Liver (tissue), 9 donors: ENCODE results near the gene KIAA1143. TPM values are rescaled to one million over a fixed set of nuclear protein-coding genes. Genes with fewer than 3 reads are reported as not detected.

Experiments
- DNase-seq: peaks from one replicate; pipeline ENCODE4 v3.0.0-alpha.2; 2017; ENCODE audit warnings: low spot score
- H3K27ac ChIP-seq, 2 donors: one replicate each; pipeline ENCODE4 v1.7.0; 2013; ENCODE audit warnings: inconsistent platforms in 2 of 2, low read length in 2 of 2, control low read depth in 1 of 2, low read depth in 1 of 2, mild to moderate bottlenecking in 1 of 2
- H3K27me3 ChIP-seq, 4 donors: one replicate each; pipeline versions ENCODE4 v1.6.1 to v1.7.0; 2013; ENCODE audit warnings: low read length in 3 of 4, inconsistent platforms in 1 of 4, mild to moderate bottlenecking in 1 of 4, moderate library complexity in 1 of 4; ENCODE audit not compliant: control insufficient read depth in 4 of 4, insufficient read depth in 4 of 4
- H3K36me3 ChIP-seq, 4 donors: one replicate each; pipeline versions ENCODE4 v1.6.1 to v1.7.0; 2013; ENCODE audit warnings: low read length in 3 of 4, mild to moderate bottlenecking in 3 of 4, low read depth in 1 of 4, moderate library complexity in 1 of 4; ENCODE audit not compliant: control insufficient read depth in 4 of 4, insufficient read depth in 3 of 4
- H3K4me1 ChIP-seq, 4 donors: one replicate each; pipeline versions ENCODE4 v1.6.1 to v1.7.0; 2013; ENCODE audit warnings: low read length in 3 of 4, mild to moderate bottlenecking in 3 of 4, moderate library complexity in 1 of 4; ENCODE audit not compliant: control insufficient read depth in 4 of 4, insufficient read depth in 4 of 4
- H3K4me3 ChIP-seq, 3 donors: one replicate each; pipeline versions ENCODE4 v1.6.1 to v1.7.0; 2013; ENCODE audit warnings: low read length in 3 of 3, control low read depth in 1 of 3, low read depth in 1 of 3, mild to moderate bottlenecking in 1 of 3
- H3K9ac ChIP-seq, 2 donors: one replicate each; pipeline ENCODE4 v1.7.0; 2013; ENCODE audit warnings: low read length in 2 of 2, mild to moderate bottlenecking in 2 of 2, moderate library complexity in 2 of 2, control low read depth in 1 of 2, low read depth in 1 of 2
- H3K9me3 ChIP-seq, 4 donors: one replicate each; pipeline versions ENCODE4 v1.6.1 to v1.7.0; 2013; ENCODE audit warnings: low read length in 3 of 4; ENCODE audit not compliant: control insufficient read depth in 4 of 4
- EGR1 ChIP-seq, 2 donors: IDR thresholded peaks; 2 replicates each; pipeline ENCODE4 v1.6.1; 2016 to 2018; ENCODE audit warnings: antibody characterized with exemption in 2 of 2, low read depth in 2 of 2
- FOXA1 ChIP-seq: IDR thresholded peaks from 2 replicates; pipeline ENCODE4 v1.6.1; 2016; ENCODE audit warnings: antibody characterized with exemption
- FOXA2 ChIP-seq: IDR thresholded peaks from 2 replicates; pipeline ENCODE4 v1.6.1; 2016; ENCODE audit warnings: antibody characterized with exemption
- GABPA ChIP-seq, 2 donors: IDR thresholded peaks in 1 of 2; conservative IDR thresholded peaks in 1 of 2; 2 replicates each; pipeline ENCODE4 v1.6.1; 2016; ENCODE audit warnings: antibody characterized with exemption in 2 of 2, mild to moderate bottlenecking in 1 of 2, moderate library complexity in 1 of 2
- HNF4A ChIP-seq, 2 donors: conservative IDR thresholded peaks; 2 replicates each; pipeline ENCODE4 v1.6.1; 2016; ENCODE audit warnings: antibody characterized with exemption in 2 of 2, mild to moderate bottlenecking in 2 of 2
- HNF4G ChIP-seq: IDR thresholded peaks from 2 replicates; pipeline ENCODE4 v1.6.1; 2016; ENCODE audit warnings: antibody characterized with exemption
- JUND ChIP-seq, 2 donors: IDR thresholded peaks; 2 replicates each; pipeline ENCODE4 v1.6.1; 2016; ENCODE audit warnings: antibody characterized with exemption in 2 of 2
- NR2F2 ChIP-seq: IDR thresholded peaks from 2 replicates; pipeline ENCODE4 v1.6.1; 2016; ENCODE audit warnings: antibody characterized with exemption
- RAD21 ChIP-seq, 2 donors: IDR thresholded peaks; 2 replicates each; pipeline ENCODE4 v1.6.1; 2016; ENCODE audit warnings: antibody characterized with exemption in 2 of 2, mild to moderate bottlenecking in 2 of 2
- RXRA ChIP-seq, 2 donors: IDR thresholded peaks; 2 replicates each; pipeline ENCODE4 v1.6.1; 2017 to 2018; ENCODE audit warnings: antibody characterized with exemption in 2 of 2, mild to moderate bottlenecking in 1 of 2
- SP1 ChIP-seq: IDR thresholded peaks from 2 replicates; pipeline ENCODE4 v1.6.1; 2018; ENCODE audit warnings: antibody characterized with exemption, mild to moderate bottlenecking
- TAF1 ChIP-seq: conservative IDR thresholded peaks from 2 replicates; pipeline ENCODE4 v1.6.1; 2016; ENCODE audit warnings: antibody characterized with exemption, mild to moderate bottlenecking
- YY1 ChIP-seq: IDR thresholded peaks from 2 replicates; pipeline ENCODE4 v1.6.1; 2016; ENCODE audit warnings: antibody characterized with exemption, mild to moderate bottlenecking
- WGBS: extraction: QIAGEN DNeasy Blood & Tissue Kit; methylation state at CpG from one replicate; pipeline ENCODE4 v1.1.7; 2013; 5-methylcytosine and 5-hydroxymethylcytosine counted together
- polyA plus RNA-seq, 2 donors: library from polyadenylated mRNA; stranded (reverse) in 1 of 2; unstranded in 1 of 2; fragments of 200-250 nt in 1 of 2; fragments of >200 nt in 1 of 2; fragmentation: Nextera tagmentation in 1 of 2; extraction: Ambion mirVana in 1 of 2; gene quantifications; one replicate each; pipeline versions ENCODE4 v1.2.1 to v1.2.3, GENCODE V29; 2013 to 2015
- total RNA-seq, 2 donors: library from RNA; depleted of rRNA; stranded (reverse); fragments of >200 nt; gene quantifications; one replicate each; pipeline ENCODE4 v1.2.3, GENCODE V29; 2014
- TF ChIP-seq, protein P1 (sequence below): IDR thresholded peaks from 2 replicates; pipeline ENCODE4 v1.6.1; 2016; ENCODE audit warnings: antibody characterized with exemption, mild to moderate bottlenecking
- TF ChIP-seq, protein P2 (sequence below): IDR thresholded peaks from 2 replicates; pipeline ENCODE4 v1.6.1; 2016; ENCODE audit warnings: antibody characterized with exemption
- TF ChIP-seq, protein P3 (sequence below): fragments of 150-350 bp; IDR thresholded peaks from 2 replicates; pipeline ENCODE4 v1.5.1; 2017; ENCODE audit warnings: improper control_type of control experiment, low read depth, low read length; ENCODE audit not compliant: missing input control
- TF ChIP-seq, protein P4 (sequence below): IDR thresholded peaks from 2 replicates; pipeline ENCODE4 v1.6.1; 2016; ENCODE audit warnings: antibody characterized with exemption
- TF ChIP-seq, protein P5 (sequence below): IDR thresholded peaks from 2 replicates; pipeline ENCODE4 v1.6.1; 2016; ENCODE audit warnings: antibody characterized with exemption
- donor health status: healthy.
- donor health status: healthy.
- donor health status: healthy.
- donor health status: healthy.
- donor health status: healthy.

The KIAA1143 gene
- total and polyA plus RNA-seq, 4 donors, result 3.9 to 10.3 (median 7.2) TPM

DNA sequence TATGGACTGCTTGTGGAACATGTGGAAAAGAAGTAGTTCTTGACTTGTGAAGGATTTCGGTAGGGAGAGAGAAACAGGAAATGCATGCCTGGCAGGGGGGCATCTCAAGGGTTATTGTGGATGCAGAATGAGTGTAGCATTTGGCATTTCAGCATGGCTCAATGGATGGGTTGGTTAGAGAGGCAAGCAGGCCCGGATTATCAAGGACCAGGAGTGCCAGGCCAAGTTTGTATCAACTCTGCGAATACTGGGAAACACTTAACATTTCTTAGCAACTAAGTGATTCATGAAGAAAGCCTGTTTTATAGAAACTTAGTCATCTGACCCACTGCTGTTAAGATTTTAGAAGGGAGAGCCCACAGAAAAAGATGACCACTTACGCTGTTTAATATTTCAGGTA is 33.8 kb upstream of the KIAA1143 start:
- 94% methylated on average over 4 of the region's 4 CpGs for WGBS

DNA sequence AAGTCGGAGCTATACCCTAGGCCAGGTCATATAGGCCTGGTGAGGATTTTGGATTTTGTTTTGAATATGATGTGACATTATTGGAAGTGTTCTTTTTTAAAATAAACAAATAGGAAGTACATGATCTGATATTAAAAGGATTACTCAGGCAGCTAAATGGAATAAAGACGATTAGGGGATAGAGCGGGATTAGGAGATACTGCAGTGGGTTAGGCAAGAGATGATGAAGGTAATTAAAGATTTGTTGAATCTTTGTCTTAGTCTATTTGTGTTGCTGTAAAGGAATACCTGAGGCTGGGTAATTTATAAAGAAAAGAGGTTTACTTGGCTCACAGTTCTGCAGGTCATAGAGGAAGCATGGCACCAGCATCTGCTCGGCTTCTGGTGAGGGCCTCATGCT is 21.5 kb upstream of the KIAA1143 start:
- Histone ChIP-seq H3K27ac (no peak overlapping the region), H3K4me1 (no peaks in the 10 kb centered on the region), H3K27me3 (no peaks in the 10 kb centered on the region), H3K36me3 (no peaks in the 10 kb centered on the region), H3K9ac (no peak overlapping the region), H3K9me3 (no peaks in the 10 kb centered on the region), H3K4me3 (no peak overlapping the region)
- WGBS, result 94% methylated on average over 4 of the region's 4 CpGs
- no peak for DNase-seq
- TF ChIP-seq, protein P1, sequence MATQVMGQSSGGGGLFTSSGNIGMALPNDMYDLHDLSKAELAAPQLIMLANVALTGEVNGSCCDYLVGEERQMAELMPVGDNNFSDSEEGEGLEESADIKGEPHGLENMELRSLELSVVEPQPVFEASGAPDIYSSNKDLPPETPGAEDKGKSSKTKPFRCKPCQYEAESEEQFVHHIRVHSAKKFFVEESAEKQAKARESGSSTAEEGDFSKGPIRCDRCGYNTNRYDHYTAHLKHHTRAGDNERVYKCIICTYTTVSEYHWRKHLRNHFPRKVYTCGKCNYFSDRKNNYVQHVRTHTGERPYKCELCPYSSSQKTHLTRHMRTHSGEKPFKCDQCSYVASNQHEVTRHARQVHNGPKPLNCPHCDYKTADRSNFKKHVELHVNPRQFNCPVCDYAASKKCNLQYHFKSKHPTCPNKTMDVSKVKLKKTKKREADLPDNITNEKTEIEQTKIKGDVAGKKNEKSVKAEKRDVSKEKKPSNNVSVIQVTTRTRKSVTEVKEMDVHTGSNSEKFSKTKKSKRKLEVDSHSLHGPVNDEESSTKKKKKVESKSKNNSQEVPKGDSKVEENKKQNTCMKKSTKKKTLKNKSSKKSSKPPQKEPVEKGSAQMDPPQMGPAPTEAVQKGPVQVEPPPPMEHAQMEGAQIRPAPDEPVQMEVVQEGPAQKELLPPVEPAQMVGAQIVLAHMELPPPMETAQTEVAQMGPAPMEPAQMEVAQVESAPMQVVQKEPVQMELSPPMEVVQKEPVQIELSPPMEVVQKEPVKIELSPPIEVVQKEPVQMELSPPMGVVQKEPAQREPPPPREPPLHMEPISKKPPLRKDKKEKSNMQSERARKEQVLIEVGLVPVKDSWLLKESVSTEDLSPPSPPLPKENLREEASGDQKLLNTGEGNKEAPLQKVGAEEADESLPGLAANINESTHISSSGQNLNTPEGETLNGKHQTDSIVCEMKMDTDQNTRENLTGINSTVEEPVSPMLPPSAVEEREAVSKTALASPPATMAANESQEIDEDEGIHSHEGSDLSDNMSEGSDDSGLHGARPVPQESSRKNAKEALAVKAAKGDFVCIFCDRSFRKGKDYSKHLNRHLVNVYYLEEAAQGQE, result no peak
- TF ChIP-seq HNF4G, result no peak
- no peak for TF ChIP-seq YY1

More for the DNA sequence above, 33.8 kb upstream of the KIAA1143 start:
- no peak for DNase-seq
- no peaks in the 10 kb centered on the region for H3K36me3 ChIP-seq
- H3K27ac ChIP-seq, result no peak overlapping the region
- H3K4me3 ChIP-seq, result no peak overlapping the region
- H3K9ac ChIP-seq, result no peak overlapping the region
- no peak for TF ChIP-seq TAF1
- no peak for TF ChIP-seq SP1
- TF ChIP-seq, protein P1, result no peak
- TF ChIP-seq RAD21 (IDR thresholded peaks at IDR 0.05), result no peak
- TF ChIP-seq NR2F2, result no peak
- no peak for TF ChIP-seq HNF4A (conservative IDR thresholded peaks at IDR 0.05)
- TF ChIP-seq, protein P2, sequence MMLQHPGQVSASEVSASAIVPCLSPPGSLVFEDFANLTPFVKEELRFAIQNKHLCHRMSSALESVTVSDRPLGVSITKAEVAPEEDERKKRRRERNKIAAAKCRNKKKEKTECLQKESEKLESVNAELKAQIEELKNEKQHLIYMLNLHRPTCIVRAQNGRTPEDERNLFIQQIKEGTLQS, result no peak
- TF ChIP-seq, protein P3, sequence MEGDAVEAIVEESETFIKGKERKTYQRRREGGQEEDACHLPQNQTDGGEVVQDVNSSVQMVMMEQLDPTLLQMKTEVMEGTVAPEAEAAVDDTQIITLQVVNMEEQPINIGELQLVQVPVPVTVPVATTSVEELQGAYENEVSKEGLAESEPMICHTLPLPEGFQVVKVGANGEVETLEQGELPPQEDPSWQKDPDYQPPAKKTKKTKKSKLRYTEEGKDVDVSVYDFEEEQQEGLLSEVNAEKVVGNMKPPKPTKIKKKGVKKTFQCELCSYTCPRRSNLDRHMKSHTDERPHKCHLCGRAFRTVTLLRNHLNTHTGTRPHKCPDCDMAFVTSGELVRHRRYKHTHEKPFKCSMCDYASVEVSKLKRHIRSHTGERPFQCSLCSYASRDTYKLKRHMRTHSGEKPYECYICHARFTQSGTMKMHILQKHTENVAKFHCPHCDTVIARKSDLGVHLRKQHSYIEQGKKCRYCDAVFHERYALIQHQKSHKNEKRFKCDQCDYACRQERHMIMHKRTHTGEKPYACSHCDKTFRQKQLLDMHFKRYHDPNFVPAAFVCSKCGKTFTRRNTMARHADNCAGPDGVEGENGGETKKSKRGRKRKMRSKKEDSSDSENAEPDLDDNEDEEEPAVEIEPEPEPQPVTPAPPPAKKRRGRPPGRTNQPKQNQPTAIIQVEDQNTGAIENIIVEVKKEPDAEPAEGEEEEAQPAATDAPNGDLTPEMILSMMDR, result no peak
- TF ChIP-seq RXRA (IDR thresholded peaks at IDR 0.05), result no peak
- TF ChIP-seq YY1, result no peak
- TF ChIP-seq, protein P4, sequence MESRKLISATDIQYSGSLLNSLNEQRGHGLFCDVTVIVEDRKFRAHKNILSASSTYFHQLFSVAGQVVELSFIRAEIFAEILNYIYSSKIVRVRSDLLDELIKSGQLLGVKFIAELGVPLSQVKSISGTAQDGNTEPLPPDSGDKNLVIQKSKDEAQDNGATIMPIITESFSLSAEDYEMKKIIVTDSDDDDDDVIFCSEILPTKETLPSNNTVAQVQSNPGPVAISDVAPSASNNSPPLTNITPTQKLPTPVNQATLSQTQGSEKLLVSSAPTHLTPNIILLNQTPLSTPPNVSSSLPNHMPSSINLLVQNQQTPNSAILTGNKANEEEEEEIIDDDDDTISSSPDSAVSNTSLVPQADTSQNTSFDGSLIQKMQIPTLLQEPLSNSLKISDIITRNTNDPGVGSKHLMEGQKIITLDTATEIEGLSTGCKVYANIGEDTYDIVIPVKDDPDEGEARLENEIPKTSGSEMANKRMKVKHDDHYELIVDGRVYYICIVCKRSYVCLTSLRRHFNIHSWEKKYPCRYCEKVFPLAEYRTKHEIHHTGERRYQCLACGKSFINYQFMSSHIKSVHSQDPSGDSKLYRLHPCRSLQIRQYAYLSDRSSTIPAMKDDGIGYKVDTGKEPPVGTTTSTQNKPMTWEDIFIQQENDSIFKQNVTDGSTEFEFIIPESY, result no peak
- no peak for TF ChIP-seq JUND (IDR thresholded peaks at IDR 0.05)
- no peak for TF ChIP-seq FOXA2
- TF ChIP-seq FOXA1, result no peak
- TF ChIP-seq EGR1 (IDR thresholded peaks at IDR 0.05; ENCODE audit: low read depth in 2 of 2), result no peak
- no peak for TF ChIP-seq HNF4G
- no peak for TF ChIP-seq GABPA (IDR thresholded peaks at IDR 0.05 in 1 of 2, conservative IDR thresholded peaks at IDR 0.05 in 1 of 2)
- TF ChIP-seq, protein P5, sequence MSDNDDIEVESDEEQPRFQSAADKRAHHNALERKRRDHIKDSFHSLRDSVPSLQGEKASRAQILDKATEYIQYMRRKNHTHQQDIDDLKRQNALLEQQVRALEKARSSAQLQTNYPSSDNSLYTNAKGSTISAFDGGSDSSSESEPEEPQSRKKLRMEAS, result no peak
- H3K9me3 ChIP-seq, result no peaks in the 10 kb centered on the region
- no peaks in the 10 kb centered on the region for H3K27me3 ChIP-seq
- H3K4me1 ChIP-seq, result no peaks in the 10 kb centered on the region
